NCI-H1694 treated with DMSO at 0.1 percent for 48 hours (cell line): ENCODE results near the gene MAP3K10.
A peak's percentile ranks its signal among the peaks of the same experiment; 100 is the strongest.
"Not testable (repeated sequence)": the region's sequence is repeated elsewhere in the genome, so short reads cannot be mapped to it uniquely, and the experiment has no call there.

Experiments used
- DNase-seq: peaks from one replicate; lab custom pipeline; 2025; lab: John Stamatoyannopoulos, UW

The MAP3K10 gene

DNA sequence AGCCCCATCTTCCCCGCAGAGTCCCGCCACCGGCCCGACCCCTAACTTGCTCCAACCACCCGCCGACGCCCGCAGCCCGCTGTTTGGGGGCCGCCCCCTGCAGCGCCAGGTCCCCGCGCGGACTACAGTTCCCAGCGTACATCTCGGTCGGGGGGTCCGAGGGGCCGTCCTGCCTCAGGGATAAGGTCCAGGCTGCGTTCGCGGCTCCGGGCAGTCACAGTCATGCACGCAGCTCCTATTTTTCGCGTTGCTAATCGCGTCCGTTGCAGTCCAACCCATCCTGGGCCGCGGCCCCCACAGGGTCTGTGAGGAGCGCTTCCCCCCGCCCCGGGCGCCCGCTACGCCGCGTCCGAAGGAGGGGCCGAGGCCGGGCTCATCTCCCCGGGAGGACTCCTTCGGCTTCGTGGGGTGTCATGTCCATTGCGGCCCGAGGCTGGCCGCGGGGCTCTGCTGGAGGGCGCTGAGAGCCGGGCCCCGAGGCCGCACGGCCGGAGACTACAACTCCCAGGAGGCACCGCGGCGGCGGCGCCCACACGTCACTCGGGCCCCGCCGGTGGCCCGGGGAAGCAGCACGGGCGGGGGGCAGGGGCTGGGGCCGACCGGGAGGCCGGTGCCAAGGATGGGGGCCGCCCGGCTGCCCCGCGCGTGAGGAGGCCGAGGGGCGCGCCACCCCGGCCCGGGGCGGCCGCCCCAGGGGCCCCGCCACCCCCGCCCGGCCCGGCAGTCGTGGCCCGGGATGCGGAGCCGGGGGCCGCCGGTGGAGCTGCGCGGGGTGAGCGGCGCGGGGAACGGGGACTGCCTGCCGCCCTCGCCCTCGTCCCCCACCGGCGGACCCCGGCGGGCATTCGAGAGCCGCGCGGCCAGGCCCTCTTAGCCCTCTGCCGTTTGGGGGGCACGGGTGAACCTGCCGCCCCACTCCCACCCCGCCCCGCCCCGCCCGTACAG is at the start of gene MAP3K10:
Gene MAP3K10, plus strand, starts transcription at position 536 of the 945 bp plus-strand sequence. CDS start 606 bp downstream, outside the sequence.
- peak; percentile 35 for DNase-seq

- no peak for DNase-seq
These were observed 49.7 kb upstream of the MAP3K10 start for GRCh38 chr19:40141551-40141950.

DNA sequence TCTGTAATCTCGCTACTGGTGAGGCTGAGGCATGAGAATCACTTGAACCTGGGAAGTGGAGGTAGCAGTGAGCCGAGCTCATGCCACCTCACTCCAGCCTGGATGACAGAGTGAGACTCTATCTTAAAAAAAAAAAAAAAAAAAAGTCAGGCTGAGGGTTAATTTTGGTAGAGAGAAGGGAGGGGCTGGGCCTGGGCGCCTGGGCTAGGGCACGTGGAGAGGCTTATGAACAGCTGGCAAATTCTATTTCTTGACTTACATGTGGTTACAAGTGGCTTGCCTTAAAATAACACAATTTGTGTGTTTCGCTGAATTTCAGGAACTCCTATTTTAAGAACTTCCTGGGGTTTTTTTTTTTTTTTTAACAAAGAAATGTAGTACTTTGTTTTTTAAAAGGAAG is 47.6 kb upstream of the MAP3K10 start:
- DNase-seq = no peak

DNA sequence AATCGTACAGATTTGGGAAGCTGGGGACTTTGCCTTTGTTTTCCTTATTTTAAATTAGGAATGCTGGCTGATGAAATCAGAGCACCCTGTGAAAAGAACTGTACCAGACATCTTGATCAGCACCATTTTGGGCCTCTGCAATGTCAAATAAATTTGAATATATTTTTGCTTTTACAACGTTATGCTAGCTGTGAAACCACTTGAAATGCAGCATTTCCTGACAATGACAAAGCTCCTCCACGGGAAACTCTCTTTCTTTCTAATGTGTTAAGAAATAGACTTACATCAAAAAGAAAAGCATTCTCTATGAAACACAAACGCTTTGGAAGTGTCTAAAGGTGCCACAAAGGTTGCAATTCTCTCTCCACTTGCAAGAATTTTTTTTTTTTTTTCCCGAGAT is 47.1 kb upstream of the MAP3K10 start:
- DNase-seq = no peak

- DNase-seq = no peak
These were observed 46.1 kb upstream of the MAP3K10 start for GRCh38 chr19:40144947-40145748.

GRCh38 chr19:40145749-40146029 is 45.5 kb upstream of the MAP3K10 start:
- DNase-seq = not testable (repeated sequence)

DNA sequence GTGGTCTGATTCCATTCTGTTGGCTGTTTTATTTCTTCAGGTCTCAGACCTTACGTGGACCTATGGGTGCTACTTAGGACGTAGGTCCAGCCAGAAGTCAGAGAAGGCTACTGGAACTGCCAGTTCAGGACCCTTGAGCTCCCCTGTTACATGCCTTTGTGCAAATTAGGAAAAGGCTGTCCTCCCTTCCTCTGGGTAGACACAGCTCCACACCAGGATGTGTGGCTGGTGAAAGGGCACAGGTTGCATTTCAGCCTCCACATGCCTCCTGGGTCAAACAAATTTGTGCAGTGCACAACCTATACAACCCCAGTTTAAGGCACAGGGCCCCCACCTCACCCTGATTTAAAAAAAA is 43.9 kb upstream of the MAP3K10 start:
- no peak for DNase-seq

- DNase-seq = no peak
These were observed 43.4 kb upstream of the MAP3K10 start for GRCh38 chr19:40147693-40148347.

- no peak for DNase-seq
These were observed 41.7 kb upstream of the MAP3K10 start for GRCh38 chr19:40149501-40149900.

DNA sequence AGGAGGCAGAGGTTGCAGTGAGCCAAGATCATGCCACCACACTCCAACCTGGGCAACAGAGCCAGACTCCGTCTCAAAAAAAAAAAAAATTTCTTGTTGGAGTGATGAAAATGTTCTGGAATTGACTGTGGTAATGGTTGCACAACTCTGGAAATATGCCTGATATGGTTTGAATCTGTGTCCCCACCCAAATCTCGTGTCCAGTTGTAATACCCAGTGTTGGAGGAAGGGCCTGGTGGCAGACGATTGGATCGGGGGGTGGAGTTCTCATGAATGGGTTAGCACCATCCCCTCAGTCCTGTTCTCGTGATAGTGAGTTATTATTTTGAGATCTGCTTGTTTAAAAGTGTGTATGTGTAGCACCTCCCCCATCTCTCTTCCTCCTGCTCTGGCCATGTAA is 41.1 kb upstream of the MAP3K10 start:
- DNase-seq = no peak

DNA sequence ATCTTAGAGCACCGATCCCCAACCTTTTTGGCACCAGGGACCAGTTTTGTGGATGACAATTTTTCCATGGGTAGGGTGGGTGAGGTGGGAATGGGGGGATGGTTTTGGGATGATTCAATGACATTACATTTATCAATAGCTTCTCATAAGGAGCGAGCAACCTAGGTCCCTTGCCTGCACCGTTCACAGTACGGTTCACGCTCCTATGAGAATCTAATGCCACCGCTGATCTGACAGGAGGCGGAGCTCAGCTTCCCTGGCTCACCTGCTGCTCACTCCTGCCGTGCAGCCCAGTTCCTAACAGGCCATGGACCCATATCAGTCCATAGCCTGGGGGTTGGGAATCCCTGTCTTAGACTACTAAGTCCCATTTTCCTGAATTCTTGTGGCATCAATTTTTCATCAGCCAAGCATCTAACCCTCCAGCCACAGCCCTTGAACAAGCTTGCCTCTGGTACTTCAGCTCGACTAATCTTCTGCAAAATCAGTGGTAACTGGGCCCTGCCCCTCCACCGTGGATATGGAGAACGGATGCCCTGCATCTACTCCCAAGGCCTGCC is 37.0 kb upstream of the MAP3K10 start:
- no peak for DNase-seq

DNA sequence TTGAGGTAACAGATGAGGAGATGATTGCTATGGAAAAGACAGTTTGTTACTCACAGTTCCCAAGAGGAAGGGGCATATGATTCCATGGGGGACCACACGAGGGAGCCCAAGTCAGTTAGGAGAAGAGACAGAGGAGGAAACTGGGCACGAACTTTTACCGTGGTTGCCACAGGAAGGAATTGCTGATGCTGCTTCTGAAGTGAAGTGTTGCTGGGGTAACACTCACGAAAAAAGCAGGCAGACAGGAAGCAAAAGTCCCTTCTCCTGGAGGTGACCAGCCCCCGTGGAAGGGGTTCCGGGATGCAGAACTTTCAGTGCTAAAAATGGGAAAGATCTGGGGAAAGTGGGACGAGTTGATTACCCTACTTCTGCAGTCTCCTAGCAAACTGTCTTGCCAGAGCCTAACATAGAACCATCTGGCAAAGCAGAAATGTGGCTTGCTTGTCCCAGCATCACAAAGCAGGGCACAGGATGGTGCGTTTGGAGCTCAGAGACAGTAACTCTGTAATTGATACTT is 35.4 kb upstream of the MAP3K10 start:
- DNase-seq = peak; percentile 3

DNA sequence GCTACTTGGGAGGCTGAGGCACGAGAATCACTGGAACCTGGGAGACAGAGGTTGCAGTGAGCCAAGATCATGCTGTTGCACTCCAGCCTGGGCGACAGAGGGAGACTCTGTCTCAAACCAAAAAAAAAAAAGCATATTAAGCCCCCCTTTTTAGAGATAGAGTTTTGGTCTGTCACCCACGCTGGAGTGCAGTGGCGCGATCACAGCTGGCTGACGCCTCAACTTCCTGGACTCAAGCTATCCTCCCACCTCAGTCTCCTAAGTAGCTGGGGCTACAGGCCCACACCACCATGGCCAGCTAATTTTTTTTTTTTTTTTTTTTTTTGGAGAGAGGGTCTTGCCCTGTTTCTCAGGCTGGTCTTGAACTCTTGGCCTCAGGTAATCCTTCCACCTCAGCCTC is 34.2 kb upstream of the MAP3K10 start:
- no peak for DNase-seq

DNA sequence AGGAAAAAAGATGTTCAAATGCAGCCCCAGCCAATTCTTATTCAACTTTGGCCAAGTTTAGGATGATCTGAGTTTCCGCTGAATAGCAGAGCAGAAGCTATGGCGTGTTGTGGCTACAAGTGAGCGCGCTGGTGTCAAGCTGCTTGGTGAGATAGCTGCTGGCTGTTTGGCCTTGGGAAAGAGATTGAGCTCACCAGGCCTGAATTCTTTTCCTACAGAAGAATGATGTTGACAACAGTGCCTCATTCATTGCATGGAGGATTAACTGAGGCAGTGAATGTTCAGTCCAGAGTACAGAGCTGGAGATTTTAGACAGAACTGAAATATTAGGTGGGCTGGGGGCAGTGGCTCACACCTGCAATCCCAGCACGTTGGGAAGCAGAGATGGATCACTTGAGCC is 31.5 kb upstream of the MAP3K10 start:
- no peak for DNase-seq

DNA sequence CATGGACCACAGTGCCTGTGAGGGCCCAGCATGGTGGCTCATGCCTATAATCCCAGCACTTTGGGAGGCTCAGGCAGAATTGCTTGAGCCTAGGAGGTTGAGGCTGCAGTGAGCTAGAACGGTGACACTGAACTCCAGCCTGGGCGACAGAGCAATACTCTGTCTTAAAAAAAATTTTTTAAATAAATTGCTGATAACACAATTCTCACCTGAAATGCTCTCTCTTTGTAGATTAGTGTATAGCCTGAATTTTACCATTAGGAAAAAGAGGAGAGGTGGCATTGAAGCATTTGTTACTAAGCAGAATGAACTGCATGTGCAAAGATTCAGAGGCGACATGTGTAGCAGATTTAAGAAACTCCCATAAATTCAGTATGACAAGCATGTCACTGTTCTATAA is 29.1 kb upstream of the MAP3K10 start:
- DNase-seq = no peak

- DNase-seq = no peak
These were observed 27.6 kb upstream of the MAP3K10 start for GRCh38 chr19:40163541-40164129.

DNA sequence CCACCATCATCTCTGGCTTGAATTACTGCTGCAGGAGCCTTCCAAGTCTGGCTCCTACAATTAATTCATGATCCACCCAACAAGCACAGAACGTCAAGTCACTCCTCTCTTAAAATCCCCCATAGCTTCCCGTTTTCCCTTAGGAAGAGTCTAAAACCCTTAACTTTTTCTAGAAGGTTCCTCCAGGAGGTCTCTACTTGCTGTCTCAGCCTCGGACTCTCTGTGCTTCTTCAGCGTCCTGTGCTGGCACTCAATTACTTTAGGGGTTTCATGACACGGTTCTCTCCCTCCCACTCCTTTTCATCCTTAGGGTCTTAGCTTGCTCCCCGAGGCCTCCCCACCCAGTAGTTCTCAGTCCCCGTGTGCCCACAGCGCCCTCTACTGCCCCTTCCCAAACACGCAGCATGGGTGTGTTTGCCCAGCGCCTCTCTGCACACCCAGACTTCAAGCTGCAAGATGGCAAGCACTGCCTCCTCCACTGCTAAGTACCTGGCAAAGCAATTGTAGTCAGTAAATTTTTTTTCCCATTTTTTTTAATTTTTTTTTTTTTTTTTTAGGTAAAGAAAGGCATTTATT is 25.8 kb upstream of the MAP3K10 start:
- no peak for DNase-seq

DNA sequence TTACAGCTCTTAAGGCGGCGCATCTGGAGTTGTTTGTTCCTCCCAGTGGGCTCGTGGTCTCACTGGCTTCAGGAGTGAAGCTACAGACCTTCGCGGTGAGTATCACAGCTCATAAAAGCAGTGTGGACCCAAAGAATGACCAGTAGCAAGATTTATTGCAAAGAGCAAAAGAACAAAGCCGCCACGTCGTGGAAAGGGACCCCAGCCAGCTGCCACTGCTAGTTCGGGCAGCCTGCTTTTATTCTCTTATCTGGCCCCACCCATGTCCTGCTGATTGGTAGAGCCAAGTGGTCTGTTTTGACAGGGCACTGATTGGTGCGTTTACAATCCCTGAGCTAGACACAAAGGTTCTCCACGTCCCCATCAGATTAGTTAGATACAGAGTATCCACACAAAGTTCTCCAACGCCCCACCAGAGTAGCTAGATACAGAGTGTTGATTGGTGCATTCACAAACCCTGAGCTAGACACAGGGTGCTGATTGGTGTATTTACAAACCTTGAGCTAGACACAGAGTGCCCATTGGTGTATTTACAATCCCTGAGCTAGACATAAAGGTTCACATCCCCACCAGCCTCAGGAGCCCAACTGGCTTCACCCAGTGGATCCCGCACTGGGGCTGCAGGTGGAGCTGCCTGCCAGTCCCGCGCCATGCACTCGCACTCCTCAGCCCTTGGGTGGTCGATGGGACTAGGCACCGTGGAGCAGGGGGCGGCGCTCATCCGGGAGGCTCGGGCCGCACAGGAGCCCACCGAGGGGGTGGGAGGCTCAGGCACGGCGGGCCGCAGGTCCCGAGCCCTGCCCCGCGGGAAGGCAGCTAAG is 21.5 kb upstream of the MAP3K10 start:
- not testable (repeated sequence) for DNase-seq

- not testable (repeated sequence) for DNase-seq
These were observed 20.8 kb upstream of the MAP3K10 start for GRCh38 chr19:40170303-40170989.

DNA sequence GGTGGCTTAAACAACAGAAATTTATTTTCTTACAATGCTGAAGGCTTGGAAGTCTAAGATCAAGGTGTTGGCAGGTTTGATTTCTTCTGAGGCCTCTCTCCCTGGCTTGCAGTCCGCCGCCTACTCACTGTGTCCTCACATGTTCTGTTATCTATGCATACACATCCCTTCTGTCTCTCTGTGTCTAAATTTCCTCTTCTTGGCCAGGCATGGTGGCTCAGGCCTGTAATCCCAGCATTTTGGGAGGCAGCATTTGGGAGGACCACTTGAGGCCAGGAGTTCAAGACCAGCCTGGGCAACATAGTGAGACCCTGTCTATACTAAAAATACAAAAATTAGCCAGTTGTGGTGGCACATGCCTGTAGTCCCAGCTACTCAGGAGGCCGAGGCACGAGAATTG is 19.9 kb upstream of the MAP3K10 start:
- DNase-seq = not testable (repeated sequence)
